Ectodermal cell (in vitro differentiated cells): ENCODE results near the gene KCNE4.

Experiments used
- H3K27ac ChIP-seq: 2 replicates; pipeline ENCODE4 v1.7.0; 2013; ENCODE audit warnings: mild to moderate bottlenecking, low read depth, low read length; ENCODE audit not compliant: insufficient read depth, poor library complexity, severe bottlenecking
- H3K27me3 ChIP-seq: 2 replicates; pipeline ENCODE4 v1.7.0; 2013; ENCODE audit warnings: mild to moderate bottlenecking, low read length; ENCODE audit not compliant: insufficient read depth, control insufficient read depth, poor library complexity, severe bottlenecking
- H3K36me3 ChIP-seq: one replicate; pipeline ENCODE4 v1.7.0; 2013; ENCODE audit warnings: low read length; ENCODE audit not compliant: control insufficient read depth, insufficient read depth
- H3K4me1 ChIP-seq: one replicate; pipeline ENCODE4 v1.7.0; 2013; ENCODE audit warnings: low read length; ENCODE audit not compliant: control insufficient read depth, insufficient read depth
- H3K4me3 ChIP-seq: 2 replicates; pipeline ENCODE4 v1.7.0; 2013; ENCODE audit warnings: low read depth, low read length, control low read depth; ENCODE audit not compliant: insufficient read depth
- H3K9me3 ChIP-seq: 2 replicates; pipeline ENCODE4 v1.7.0; 2013; ENCODE audit warnings: mild to moderate bottlenecking, low read length, moderate library complexity; ENCODE audit not compliant: control insufficient read depth
- WGBS, 2 experiments: methylation state at CpG; one replicate each; pipeline ENCODE4 v1.1.7; 2013; ENCODE audit warnings: missing lambda C conversion rate in 2 of 2; 5-methylcytosine and 5-hydroxymethylcytosine counted together

The KCNE4 gene

GRCh38 chr2:223048519-223048918 lies 3.5 kb upstream of the KCNE4 start:
- no peak overlapping the region for H3K4me3 ChIP-seq
- H3K4me1 ChIP-seq = no peaks in the 10 kb centered on the region
- H3K27me3 ChIP-seq = no peaks in the 10 kb centered on the region
- WGBS, 2 experiments = 100% methylated on average over 1 of the region's 1 CpG; no CpG with 5 or more reads in 1 of the 2 experiments
- no peaks in the 10 kb centered on the region for H3K36me3 ChIP-seq
- H3K27ac ChIP-seq = no peak overlapping the region
- H3K9me3 ChIP-seq = no peaks in the 10 kb centered on the region

GRCh38 chr2:223049356-223049755 lies 2.6 kb upstream of the KCNE4 start:
- 91 to 96% methylated on average over 3 to 4 of the region's 4 CpGs for WGBS, 2 experiments
- H3K4me3 ChIP-seq = no peak overlapping the region
- H3K27ac ChIP-seq = no peak overlapping the region
- H3K36me3 ChIP-seq = no peaks in the 10 kb centered on the region
- H3K4me1 ChIP-seq = no peaks in the 10 kb centered on the region
- no peaks in the 10 kb centered on the region for H3K27me3 ChIP-seq
- no peaks in the 10 kb centered on the region for H3K9me3 ChIP-seq

GRCh38 chr2:223050188-223050587 lies 1.8 kb upstream of the KCNE4 start:
- Histone ChIP-seq H3K27ac (no peak overlapping the region), H3K4me3 (no peak overlapping the region), H3K36me3 (no peaks in the 10 kb centered on the region), H3K9me3 (no peaks in the 10 kb centered on the region), H3K4me1 (no peaks in the 10 kb centered on the region), H3K27me3 (no peaks in the 10 kb centered on the region)
- 90 to 92% methylated on average over 3 of the region's 3 CpGs for WGBS, 2 experiments

- Histone ChIP-seq H3K36me3 (no peaks in the 10 kb centered on the region), H3K27ac (no peak overlapping the region), H3K4me1 (no peaks in the 10 kb centered on the region), H3K9me3 (no peaks in the 10 kb centered on the region), H3K27me3 (no peaks in the 10 kb centered on the region), H3K4me3 (no peak overlapping the region)
- whole genome bisulfite sequencing, 2 experiments = 76 to 77% methylated on average over 8 of the region's 8 CpGs
Measured at GRCh38 chr2:223050900-223051504, 988 bp upstream of the KCNE4 start.

- Histone ChIP-seq H3K9me3 (no peaks in the 10 kb centered on the region), H3K4me1 (no peaks in the 10 kb centered on the region), H3K27ac (no peak overlapping the region), H3K27me3 (no peaks in the 10 kb centered on the region), H3K36me3 (no peaks in the 10 kb centered on the region), H3K4me3 (no peak overlapping the region)
- 89% methylated on average over 42 of the region's 42 CpGs for WGBS, 2 experiments
Measured at GRCh38 chr2:223052548-223053483, 826 bp downstream of the KCNE4 start.

- Histone ChIP-seq H3K4me3 (no peak overlapping the region), H3K36me3 (no peaks in the 10 kb centered on the region), H3K27ac (no peak overlapping the region), H3K9me3 (no peaks in the 10 kb centered on the region), H3K27me3 (no peaks in the 10 kb centered on the region), H3K4me1 (no peaks in the 10 kb centered on the region)
- WGBS, 2 experiments = 94 to 95% methylated on average over 14 of the region's 14 CpGs
Measured at GRCh38 chr2:223053484-223054192, 1.6 kb downstream of the KCNE4 start.

- Histone ChIP-seq H3K4me3 (no peak overlapping the region), H3K27ac (no peak overlapping the region), H3K9me3 (no peaks in the 10 kb centered on the region), H3K27me3 (no peaks in the 10 kb centered on the region), H3K4me1 (no peaks in the 10 kb centered on the region), H3K36me3 (no peaks in the 10 kb centered on the region)
- WGBS, 2 experiments = 89% methylated on average over 9 of the region's 11 CpGs
Measured at GRCh38 chr2:223054193-223054781, 2.3 kb downstream of the KCNE4 start.

GRCh38 chr2:223055140-223055539 lies 3.1 kb downstream of the KCNE4 start:
- Histone ChIP-seq H3K4me1 (no peaks in the 10 kb centered on the region), H3K27me3 (no peaks in the 10 kb centered on the region), H3K4me3 (no peak overlapping the region), H3K27ac (no peak overlapping the region), H3K9me3 (no peaks in the 10 kb centered on the region), H3K36me3 (no peaks in the 10 kb centered on the region)
- 96% methylated on average over 4 of the region's 4 CpGs for WGBS, 2 experiments

GRCh38 chr2:223055836-223056235 lies 3.8 kb downstream of the KCNE4 start:
- WGBS, 2 experiments = 91 to 95% methylated on average over 5 of the region's 5 CpGs
- Histone ChIP-seq H3K4me3 (no peak overlapping the region), H3K27ac (no peak overlapping the region), H3K36me3 (no peaks in the 10 kb centered on the region), H3K9me3 (no peaks in the 10 kb centered on the region), H3K4me1 (no peaks in the 10 kb centered on the region), H3K27me3 (no peaks in the 10 kb centered on the region)
